ENCODE results near the gene THEM4. TPM values are rescaled to one million over a fixed set of nuclear protein-coding genes. Genes with fewer than 3 reads are reported as not detected.

The THEM4 gene
- total RNA-seq, 2 experiments from 2014 or later, result 33.5 to 34.0 TPM

- H3K4me1 Mint-ChIP-seq, result peaks cover 33% of the 10 kb centered on the region
- peaks cover 2% of the 10 kb centered on the region for H3K27me3 Mint-ChIP-seq
- H3K4me3 Mint-ChIP-seq, result no peak overlapping the region
- H3K36me3 Mint-ChIP-seq (ENCODE audit: low read depth), result no peaks in the 10 kb centered on the region
- no peaks in the 10 kb centered on the region for H3K9me3 Mint-ChIP-seq
- ChIA-PET CTCF (interaction anchor here (0.6 to 1.2 kb wide), 3 partner anchors 9 to 57 kb away, joined by 3 to 6 read pairs (median 4); no protein-coding TSS in a partner anchor), POLR2A (no interaction called here)
- no peak overlapping the region for H3K27ac Mint-ChIP-seq
- no peak for DNase-seq
Measured at GRCh38 chr1:151944126-151944856, 35.0 kb upstream of the THEM4 start.

- H3K27me3 Mint-ChIP-seq, result peaks cover 2% of the 10 kb centered on the region
- no peaks in the 10 kb centered on the region for H3K9me3 Mint-ChIP-seq
- peaks cover 33% of the 10 kb centered on the region for H3K4me1 Mint-ChIP-seq
- ChIA-PET POLR2A (no interaction called here), CTCF (interaction anchor here (0.6 to 2.6 kb wide), 3 partner anchors 8 to 1360 kb away, joined by 4 to 9 read pairs (median 5); no protein-coding TSS in a partner anchor)
- H3K4me3 Mint-ChIP-seq, result no peak overlapping the region
- no peaks in the 10 kb centered on the region for H3K36me3 Mint-ChIP-seq (ENCODE audit: low read depth)
- H3K27ac Mint-ChIP-seq, result no peak overlapping the region
- DNase-seq, result no peak
Measured at GRCh38 chr1:151943591-151943990, 34.3 kb upstream of the THEM4 start.

GRCh38 chr1:151942882-151943281 lies 33.6 kb upstream of the THEM4 start:
- H3K36me3 Mint-ChIP-seq (ENCODE audit: low read depth), result no peaks in the 10 kb centered on the region
- DNase-seq, result no peak
- CTCF ChIA-PET, result interaction anchor here (0.6 to 2.6 kb wide), 3 partner anchors 25 to 1360 kb away, joined by 4 to 9 read pairs (median 5); no protein-coding TSS in a partner anchor
- H3K4me3 Mint-ChIP-seq, result no peak overlapping the region
- no peak overlapping the region for H3K27ac Mint-ChIP-seq
- POLR2A ChIA-PET, result no interaction called here
- H3K27me3 Mint-ChIP-seq, result peaks cover 2% of the 10 kb centered on the region
- H3K9me3 Mint-ChIP-seq, result no peaks in the 10 kb centered on the region
- H3K4me1 Mint-ChIP-seq, result peaks cover 33% of the 10 kb centered on the region

- Mint-ChIP-seq H3K27me3 (peaks cover 2% of the 10 kb centered on the region), H3K36me3 (ENCODE audit: low read depth) (no peaks in the 10 kb centered on the region), H3K4me3 (no peak overlapping the region), H3K27ac (no peak overlapping the region), H3K4me1 (peaks cover 18% of the 10 kb centered on the region), H3K9me3 (no peaks in the 10 kb centered on the region)
- ChIA-PET CTCF (interaction anchor here (1.1 to 1.7 kb wide), 2 partner anchors 12 to 27 kb away, joined by 4 to 5 read pairs; no protein-coding TSS in a partner anchor), POLR2A (no interaction called here)
- DNase-seq, result no peak
Measured at GRCh38 chr1:151940541-151940940, 31.2 kb upstream of the THEM4 start.

GRCh38 chr1:151939779-151940178 lies 30.5 kb upstream of the THEM4 start:
- H3K9me3 Mint-ChIP-seq, result no peaks in the 10 kb centered on the region
- peaks cover 5% of the 10 kb centered on the region for H3K27me3 Mint-ChIP-seq
- H3K4me3 Mint-ChIP-seq, result no peak overlapping the region
- CTCF ChIA-PET, result interaction anchor here (0.6 to 1.2 kb wide), 5 partner anchors 11 to 62 kb away, joined by 3 to 4 read pairs (median 3); no protein-coding TSS in a partner anchor
- H3K36me3 Mint-ChIP-seq (ENCODE audit: low read depth), result no peaks in the 10 kb centered on the region
- H3K4me1 Mint-ChIP-seq, result peaks cover 11% of the 10 kb centered on the region
- DNase-seq, result no peak
- H3K27ac Mint-ChIP-seq, result no peak overlapping the region
- POLR2A ChIA-PET, result no interaction called here

GRCh38 chr1:151939141-151939540 lies 29.8 kb upstream of the THEM4 start:
- POLR2A ChIA-PET, result no interaction called here
- Mint-ChIP-seq H3K4me1 (peaks cover 6% of the 10 kb centered on the region), H3K9me3 (no peaks in the 10 kb centered on the region), H3K4me3 (no peak overlapping the region), H3K36me3 (ENCODE audit: low read depth) (no peaks in the 10 kb centered on the region), H3K27me3 (peaks cover 5% of the 10 kb centered on the region), H3K27ac (no peak overlapping the region)
- CTCF ChIA-PET, result interaction anchor here (0.6 to 1.2 kb wide), 4 partner anchors 12 to 63 kb away, joined by 3 read pairs; no protein-coding TSS in a partner anchor
- DNase-seq, result no peak

- CTCF ChIA-PET, result interaction anchor here (0.6 to 4.4 kb wide), 5 partner anchors 9 to 1856 kb away, joined by 4 to 33 read pairs (median 6); no protein-coding TSS in a partner anchor
- DNase-seq, result no peak
- Mint-ChIP-seq H3K27ac (no peak overlapping the region), H3K27me3 (peaks cover 4% of the 10 kb centered on the region), H3K36me3 (ENCODE audit: low read depth) (no peaks in the 10 kb centered on the region), H3K4me1 (peaks cover 8% of the 10 kb centered on the region), H3K9me3 (no peaks in the 10 kb centered on the region), H3K4me3 (no peak overlapping the region)
- POLR2A ChIA-PET, result no interaction called here
Measured at GRCh38 chr1:151936653-151937052, 27.3 kb upstream of the THEM4 start.

- Mint-ChIP-seq H3K27me3 (peaks cover 4% of the 10 kb centered on the region), H3K4me1 (peaks cover 5% of the 10 kb centered on the region), H3K27ac (no peak overlapping the region), H3K4me3 (no peak overlapping the region), H3K36me3 (ENCODE audit: low read depth) (no peaks in the 10 kb centered on the region), H3K9me3 (no peaks in the 10 kb centered on the region)
- CTCF ChIA-PET, result interaction anchor here (0.6 to 4.4 kb wide), 7 partner anchors 8 to 1857 kb away, joined by 3 to 33 read pairs (median 6); no protein-coding TSS in a partner anchor
- no peak for DNase-seq
- POLR2A ChIA-PET, result no interaction called here
Measured at GRCh38 chr1:151935894-151936602, 26.7 kb upstream of the THEM4 start.

GRCh38 chr1:151935154-151935553 lies 25.8 kb upstream of the THEM4 start:
- H3K27ac Mint-ChIP-seq, result no peak overlapping the region
- ChIA-PET CTCF (interaction anchor here (1.0 to 4.4 kb wide), 11 partner anchors 9 to 107 kb away, joined by 3 to 33 read pairs (median 4); no protein-coding TSS in a partner anchor), POLR2A (no interaction called here)
- H3K4me1 Mint-ChIP-seq, result peaks cover 5% of the 10 kb centered on the region
- DNase-seq, result no peak
- no peak overlapping the region for H3K4me3 Mint-ChIP-seq
- peaks cover 4% of the 10 kb centered on the region for H3K27me3 Mint-ChIP-seq
- H3K9me3 Mint-ChIP-seq, result no peaks in the 10 kb centered on the region
- H3K36me3 Mint-ChIP-seq (ENCODE audit: low read depth), result no peaks in the 10 kb centered on the region

- no peaks in the 10 kb centered on the region for H3K9me3 Mint-ChIP-seq
- peaks cover 5% of the 10 kb centered on the region for H3K4me1 Mint-ChIP-seq
- POLR2A ChIA-PET, result no interaction called here
- H3K4me3 Mint-ChIP-seq, result no peak overlapping the region
- peak; percentile 62 for DNase-seq
- no peaks in the 10 kb centered on the region for H3K36me3 Mint-ChIP-seq (ENCODE audit: low read depth)
- no peak overlapping the region for H3K27ac Mint-ChIP-seq
- peaks cover 4% of the 10 kb centered on the region for H3K27me3 Mint-ChIP-seq
- CTCF ChIA-PET, result interaction anchor here (0.6 to 4.4 kb wide), 11 partner anchors 10 to 101 kb away, joined by 3 to 33 read pairs (median 4); no protein-coding TSS in a partner anchor
Measured at GRCh38 chr1:151934048-151934493, 24.8 kb upstream of the THEM4 start.

GRCh38 chr1:151924691-151925587 lies 15.6 kb upstream of the THEM4 start:
- Mint-ChIP-seq H3K27ac (peak overlapping the region; percentile 81), H3K4me3 (no peak overlapping the region), H3K4me1 (peaks cover 34% of the 10 kb centered on the region), H3K9me3 (no peaks in the 10 kb centered on the region), H3K27me3 (no peaks in the 10 kb centered on the region), H3K36me3 (ENCODE audit: low read depth) (no peaks in the 10 kb centered on the region)
- ChIA-PET CTCF (interaction anchor here (1.3 to 4.4 kb wide), 3 partner anchors 10 to 110 kb away, joined by 4 to 20 read pairs (median 4); no protein-coding TSS in a partner anchor), POLR2A (no interaction called here)
- no peak for DNase-seq

GRCh38 chr1:151923422-151923821 lies 14.1 kb upstream of the THEM4 start:
- ChIA-PET CTCF (interaction anchor here (1.1 to 4.4 kb wide), 4 partner anchors 12 to 111 kb away, joined by 3 to 20 read pairs (median 4); partner anchors contain the start of gene THEM4), POLR2A (interaction anchor here (1.2 kb wide), 1 partner anchor 14 kb away, joined by 3 read pairs; no protein-coding TSS in a partner anchor)
- H3K4me1 Mint-ChIP-seq, result peaks cover 37% of the 10 kb centered on the region
- no peak overlapping the region for H3K4me3 Mint-ChIP-seq
- H3K27ac Mint-ChIP-seq, result no peak overlapping the region
- no peaks in the 10 kb centered on the region for H3K36me3 Mint-ChIP-seq (ENCODE audit: low read depth)
- H3K27me3 Mint-ChIP-seq, result no peaks in the 10 kb centered on the region
- no peak for DNase-seq
- H3K9me3 Mint-ChIP-seq, result no peaks in the 10 kb centered on the region

All from activated CD4-positive, alpha-beta T cell treated with anti-CD3 and anti-CD28 coated beads, Interleukin-2, amount 10 ng/mL, durations not matched to agents 7 days and 5 days (primary cell).